GM23248 (cell line): Measurements from ENCODE around the gene CPNE7. TPM values are rescaled to one million over a fixed set of nuclear protein-coding genes. Genes with fewer than 3 reads are reported as not detected.

Source experiments
- DNase-seq: peaks from one replicate; pipeline ENCODE4 v3.0.0-alpha.2; 2015
- H2AFZ ChIP-seq: fragments of 200-600 bp; sonication (generic); 2 replicates; pipeline ENCODE4 v1.6.1; 2016; ENCODE audit warnings: antibody characterized with exemption
- H3F3A ChIP-seq: fragments of 200-600 bp; sonication (generic); 2 replicates; pipeline ENCODE4 v1.6.1; 2016; ENCODE audit warnings: mild to moderate bottlenecking, antibody characterized with exemption, mixed run types; ENCODE audit not compliant: insufficient read depth
- H3K27ac ChIP-seq: fragments of 200-600 bp; sonication (generic); 2 replicates; pipeline ENCODE4 v1.5.1; 2016; ENCODE audit warnings: mild to moderate bottlenecking
- H3K27me3 ChIP-seq: fragments of 200-600 bp; sonication (generic); replicated peaks from 2 replicates; pipeline ENCODE4 v1.6.1; 2016; ENCODE audit warnings: mild to moderate bottlenecking; ENCODE audit not compliant: insufficient read depth
- H3K36me3 ChIP-seq: fragments of 200-600 bp; sonication (generic); 2 replicates; pipeline ENCODE4 v1.6.1; 2016; ENCODE audit warnings: low read depth, mild to moderate bottlenecking
- H3K4me1 ChIP-seq: fragments of 200-600 bp; sonication (generic); 2 replicates; pipeline ENCODE4 v1.6.1; 2016; ENCODE audit warnings: mild to moderate bottlenecking; ENCODE audit not compliant: insufficient read depth
- H3K4me2 ChIP-seq: fragments of 200-600 bp; sonication (generic); one replicate; pipeline ENCODE4 v1.6.1; 2016; ENCODE audit warnings: mild to moderate bottlenecking; ENCODE audit not compliant: unreplicated experiment
- H3K4me3 ChIP-seq: fragments of 200-600 bp; sonication (generic); 2 replicates; pipeline ENCODE4 v1.5.1; 2016; ENCODE audit warnings: mild to moderate bottlenecking
- H3K79me2 ChIP-seq: fragments of 200-600 bp; sonication (generic); 2 replicates; pipeline ENCODE4 v1.6.1; 2016; ENCODE audit warnings: mild to moderate bottlenecking; ENCODE audit not compliant: insufficient read depth
- H3K9ac ChIP-seq: fragments of 200-600 bp; sonication (generic); 2 replicates; pipeline ENCODE4 v1.6.1; 2016; ENCODE audit warnings: mild to moderate bottlenecking
- H3K9me2 ChIP-seq: fragments of 200-600 bp; sonication (generic); 2 replicates; pipeline ENCODE4 v1.6.1; 2016; ENCODE audit warnings: mixed run types, mild to moderate bottlenecking, moderate library complexity; ENCODE audit not compliant: insufficient read depth
- H3K9me3 ChIP-seq: fragments of 200-600 bp; sonication (generic); one replicate; pipeline ENCODE4 v1.6.1; 2017; ENCODE audit warnings: low read depth
- H4K20me1 ChIP-seq: fragments of 200-600 bp; sonication (generic); 2 replicates; pipeline ENCODE4 v1.6.0; 2016; ENCODE audit not compliant: insufficient read depth
- EZH2 ChIP-seq: fragments of 200-600 bp; sonication (generic); IDR thresholded peaks from 2 replicates; pipeline ENCODE4 v1.6.1; 2018; ENCODE audit warnings: antibody characterized with exemption, mild to moderate bottlenecking; ENCODE audit not compliant: insufficient read depth, poor library complexity, severe bottlenecking
- EZH2phosphoT487 ChIP-seq: fragments of 200-600 bp; sonication (generic); IDR thresholded peaks from 2 replicates; pipeline ENCODE4 v1.6.1; 2018; ENCODE audit warnings: antibody characterized with exemption, moderate library complexity, mild to moderate bottlenecking, low read depth; ENCODE audit not compliant: insufficient read depth
- WGBS, 2 experiments: methylation state at CpG; one replicate each; pipeline ENCODE4 v1.1.6; 2015 to 2017; ENCODE audit warnings: low lambda C conversion rate in 2 of 2, low coverage in 1 of 2; ENCODE audit errors: missing lambda C conversion rate in 2 of 2; 5-methylcytosine and 5-hydroxymethylcytosine counted together
- in situ Hi-C: fragments of 300-500 bp; cut with MboI; formaldehyde crosslinking; loops from 2 replicates; pipeline ENCODE4 v1.15.0; 2020
- polyA plus RNA-seq: library from polyadenylated mRNA; unstranded; fragments of >200 nt; fragmentation: Nextera tagmentation; extraction: Ambion mirVana; gene quantifications from 2 replicates; pipeline ENCODE4 v1.2.1, GENCODE V29; 2016
- total RNA-seq: library from RNA; depleted of rRNA; stranded (reverse); fragments of >200 nt; shearing (Covaris generic); gene quantifications from 2 replicates; pipeline ENCODE4 v1.2.3, GENCODE V29; 2014

CPNE7 gene
- total and polyA plus RNA-seq, 2 experiments from 2014 or later = 5.3 to 10.1 TPM

GRCh38 chr16:89555780-89556179 lies 19.8 kb upstream of the CPNE7 start:
- H3K36me3 ChIP-seq = peaks cover 5% of the 10 kb centered on the region; the same call in 1 of the 2 replicates

GRCh38 chr16:89556750-89557689 lies 18.5 kb upstream of the CPNE7 start:
- in situ Hi-C loops = no loop called here
- 67% methylated on average over 34 of the region's 34 CpGs for WGBS, 2 experiments
- H3K36me3 ChIP-seq = peaks cover 13% of the 10 kb centered on the region

More at GRCh38 chr16:89555780-89556179, 19.8 kb upstream of the CPNE7 start:
- Histone ChIP-seq H4K20me1 (no peaks in the 10 kb centered on the region), H3F3A (peaks cover 11% of the 10 kb centered on the region), H3K4me1 (peaks cover 12% of the 10 kb centered on the region), H3K9ac (no peak overlapping the region), H3K27me3 (no peaks in the 10 kb centered on the region), H3K79me2 (peaks cover 3% of the 10 kb centered on the region), H3K9me3 (no peaks in the 10 kb centered on the region), H3K4me3 (no peak overlapping the region), H2AFZ (no peak overlapping the region), H3K4me2 (no peak overlapping the region), H3K27ac (no peak overlapping the region), H3K9me2 (no peaks in the 10 kb centered on the region)
- in situ Hi-C loops = no loop called here
- DNase-seq = no peak
- TF ChIP-seq EZH2phosphoT487 (no peak), EZH2 (no peak)
- 78 to 81% methylated on average over 11 to 13 of the region's 13 CpGs for WGBS, 2 experiments

GRCh38 chr16:89557690-89558490 lies 17.7 kb upstream of the CPNE7 start:
- H3K27me3 ChIP-seq = no peaks in the 10 kb centered on the region
- no peak overlapping the region for H3K4me3 ChIP-seq
- peaks cover 26% of the 10 kb centered on the region for H3K4me1 ChIP-seq
- no peak overlapping the region for H3K4me2 ChIP-seq
- peaks cover 16% of the 10 kb centered on the region for H4K20me1 ChIP-seq
- H3K9ac ChIP-seq = no peak overlapping the region
- 91 to 92% methylated on average over 19 of the region's 19 CpGs for WGBS, 2 experiments
- no peak for TF ChIP-seq EZH2phosphoT487
- no peak for TF ChIP-seq EZH2
- H3K27ac ChIP-seq = peak overlapping the region; percentile 99; the same call in 1 of the 2 replicates
- H3F3A ChIP-seq = peaks cover 28% of the 10 kb centered on the region
- no peak for DNase-seq
- H3K9me2 ChIP-seq = no peaks in the 10 kb centered on the region
- H3K79me2 ChIP-seq = peaks cover 24% of the 10 kb centered on the region
- H2AFZ ChIP-seq = no peak overlapping the region
- in situ Hi-C loops = no loop called here
- no peaks in the 10 kb centered on the region for H3K9me3 ChIP-seq
- H3K36me3 ChIP-seq = peaks cover 21% of the 10 kb centered on the region

More at GRCh38 chr16:89556750-89557689, 18.5 kb upstream of the CPNE7 start:
- Histone ChIP-seq H3K79me2 (peaks cover 15% of the 10 kb centered on the region), H3K27ac (no peak overlapping the region), H3K27me3 (no peaks in the 10 kb centered on the region), H3F3A (peaks cover 19% of the 10 kb centered on the region), H3K4me2 (no peak overlapping the region), H3K4me3 (no peak overlapping the region), H3K4me1 (peaks cover 17% of the 10 kb centered on the region), H2AFZ (no peak overlapping the region), H3K9me2 (no peaks in the 10 kb centered on the region), H3K9ac (no peak overlapping the region), H3K9me3 (no peaks in the 10 kb centered on the region), H4K20me1 (peaks cover 7% of the 10 kb centered on the region)
- TF ChIP-seq EZH2 = no peak
- no peak for TF ChIP-seq EZH2phosphoT487
- DNase-seq = peak; percentile 85

GRCh38 chr16:89560378-89561141 lies 15.0 kb upstream of the CPNE7 start, which contains the start of gene RPL13:
RPL13 (plus strand) TSS chr16:89560682; CDS start chr16:89560960, 278 bp downstream.
- peak; percentile 99 for DNase-seq

More at GRCh38 chr16:89560378-89561141, 15.0 kb upstream of the CPNE7 start, which contains the start of gene RPL13:
- Histone ChIP-seq H3K36me3 (peaks cover 36% of the 10 kb centered on the region), H3K9me2 (no peaks in the 10 kb centered on the region), H3K27me3 (no peaks in the 10 kb centered on the region), H3K9ac (peak within 1 kb of the TSS; percentile 96), H3K4me3 (peak within 1 kb of the TSS; percentile 84), H3F3A (peaks cover 53% of the 10 kb centered on the region), H4K20me1 (peaks cover 33% of the 10 kb centered on the region), H3K9me3 (no peaks in the 10 kb centered on the region), H2AFZ (peak within 1 kb of the TSS; percentile 54; the same call in 1 of the 2 replicates), H3K27ac (peak within 1 kb of the TSS; percentile 99), H3K4me1 (peaks cover 38% of the 10 kb centered on the region), H3K79me2 (peaks cover 30% of the 10 kb centered on the region), H3K4me2 (peak within 1 kb of the TSS; percentile 93)
- in situ Hi-C loops = no loop called here
- 0 to 1% methylated on average over 60 to 70 of the region's 87 CpGs for WGBS, 2 experiments
- no peak for TF ChIP-seq EZH2
- TF ChIP-seq EZH2phosphoT487 = no peak
